Activated CD8-positive, alpha-beta memory T cell treated with anti-CD3 and anti-CD28 coated beads for 1 hour (primary cell): Measurements from ENCODE around the gene VMP1.
"Not testable (repeated sequence)": the region's sequence is repeated elsewhere in the genome, so short reads cannot be mapped to it uniquely, and the experiment has no call there.

Experiments
- DNase-seq, 2 donors: peaks; one replicate each; pipeline ENCODE4 v3.0.0-alpha.2; 2020; ENCODE audit warnings: low read depth in 1 of 2; ENCODE audit errors: extremely low read depth in 1 of 2

Gene VMP1

GRCh38 chr17:59753522-59754467 is 46.3 kb downstream of the VMP1 start:
- no peak for DNase-seq

DNA sequence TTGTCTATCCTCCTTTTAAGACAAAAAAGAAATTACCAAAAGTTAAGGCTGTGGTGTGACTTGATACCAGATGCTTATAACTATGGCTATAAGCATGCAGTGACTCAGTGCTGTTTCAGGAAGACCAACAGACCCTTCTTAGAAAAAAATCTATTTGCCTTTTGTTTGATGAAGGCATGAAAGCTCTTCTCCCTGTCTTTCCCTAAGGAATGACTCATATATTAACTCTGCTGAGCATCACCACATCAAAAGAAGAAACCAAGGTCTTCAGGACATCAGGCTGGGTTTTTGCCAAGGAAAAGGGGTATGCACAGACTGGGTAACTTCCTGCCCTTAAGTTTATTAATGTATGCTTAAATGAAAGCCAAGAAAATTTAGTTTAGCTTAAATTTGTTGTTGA is 47.1 kb downstream of the VMP1 start:
- no peak for DNase-seq

DNA sequence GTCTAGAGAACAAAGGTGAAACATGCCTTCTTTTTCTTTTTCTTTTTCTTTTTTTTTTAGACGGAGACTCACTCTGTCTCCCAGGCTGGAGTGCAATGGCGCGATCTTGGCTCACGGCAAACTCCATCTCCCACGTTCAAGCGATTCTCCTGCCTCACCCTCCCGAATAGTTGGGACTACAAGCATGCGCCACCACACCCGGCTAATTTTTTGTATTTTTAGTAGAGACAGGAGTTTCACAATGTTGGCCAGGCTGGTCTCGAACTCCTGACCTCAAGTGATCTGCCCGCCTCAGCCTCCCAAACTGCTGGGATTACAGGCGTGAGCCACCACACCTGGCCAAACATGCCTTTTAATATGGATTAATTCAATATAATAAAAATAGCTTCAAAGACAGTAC is 47.6 kb downstream of the VMP1 start:
- DNase-seq = not testable (repeated sequence)

- no peak for DNase-seq
Observed at GRCh38 chr17:59756236-59756818, 48.9 kb downstream of the VMP1 start.

GRCh38 chr17:59757043-59757442 is 49.6 kb downstream of the VMP1 start:
- DNase-seq = no peak

- DNase-seq = no peak
Observed at GRCh38 chr17:59757470-59757869, 50.0 kb downstream of the VMP1 start.

DNA sequence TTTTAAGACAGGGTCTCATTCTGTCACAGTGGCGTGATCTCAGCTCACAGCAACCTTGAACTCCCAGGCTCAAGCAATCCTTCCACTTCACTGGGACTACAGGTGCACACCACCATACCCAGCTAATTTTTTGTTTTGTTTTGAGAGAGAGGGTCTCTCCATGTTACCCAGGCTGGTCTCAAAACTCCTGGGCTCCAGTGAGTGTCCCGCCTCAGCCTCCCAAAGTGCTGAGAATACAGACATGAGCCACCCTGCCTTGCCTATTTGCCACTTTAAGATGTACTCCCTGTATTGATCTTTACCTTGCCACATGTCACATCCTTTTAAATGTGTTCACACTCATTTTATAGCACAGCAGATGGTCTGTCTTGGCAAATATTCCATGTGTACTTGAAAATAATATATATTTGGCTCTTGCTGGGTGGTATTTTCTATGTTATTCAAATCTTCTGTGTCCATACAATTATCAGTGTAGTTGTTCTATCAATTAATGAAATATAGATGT is 50.5 kb downstream of the VMP1 start:
- no peak for DNase-seq

DNA sequence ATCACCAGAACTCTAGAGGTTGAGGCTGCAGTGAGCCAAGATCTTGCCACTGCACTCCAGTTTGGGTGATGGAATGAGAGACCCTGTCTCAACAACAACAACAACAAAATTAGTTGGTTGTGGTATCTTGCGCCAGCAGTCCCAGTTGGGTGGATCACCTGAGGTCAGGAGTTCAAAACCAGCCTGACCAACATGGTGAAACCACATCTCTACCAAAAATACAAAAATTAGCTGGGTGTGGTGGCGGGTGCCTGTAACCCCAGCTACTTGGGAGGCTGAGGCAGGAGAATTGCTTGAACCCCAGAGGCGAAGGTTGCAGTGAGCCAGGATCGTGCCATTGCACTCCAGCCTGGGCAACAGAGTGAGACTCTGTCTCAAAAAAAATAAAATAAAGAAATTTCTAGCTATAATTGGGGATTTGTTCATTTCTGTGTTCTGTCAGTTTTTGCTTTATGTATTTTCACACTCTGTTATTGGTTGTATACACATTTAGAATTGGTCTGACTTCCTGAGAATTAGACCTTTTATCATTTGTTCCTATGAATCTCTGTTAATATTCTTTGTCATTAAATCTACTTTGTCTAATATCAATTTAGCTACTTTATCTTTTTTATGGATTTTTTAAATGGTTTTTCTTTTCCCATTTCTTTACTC is 51.7 kb downstream of the VMP1 start:
- DNase-seq = not testable (repeated sequence)

DNA sequence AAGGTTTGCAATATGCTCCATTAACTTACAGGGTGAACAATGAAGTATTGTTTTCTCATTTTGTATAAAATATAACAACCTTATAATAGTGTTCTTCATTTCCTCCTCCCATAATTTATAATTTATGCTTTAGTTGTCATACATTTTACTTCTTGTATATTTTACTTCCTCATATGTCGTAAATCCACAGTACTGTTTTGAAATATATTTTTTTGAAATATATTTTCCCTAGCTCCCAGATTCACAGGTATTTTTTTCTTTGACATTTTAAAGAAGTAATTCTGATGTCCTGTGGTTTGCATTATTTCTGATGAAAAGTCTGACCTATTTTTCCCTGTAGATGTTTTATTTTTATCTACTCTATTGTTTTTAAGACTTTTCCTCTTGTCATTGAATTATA is 52.7 kb downstream of the VMP1 start:
- DNase-seq = no peak

GRCh38 chr17:59761385-59762048 is 54.1 kb downstream of the VMP1 start:
- DNase-seq = no peak

DNA sequence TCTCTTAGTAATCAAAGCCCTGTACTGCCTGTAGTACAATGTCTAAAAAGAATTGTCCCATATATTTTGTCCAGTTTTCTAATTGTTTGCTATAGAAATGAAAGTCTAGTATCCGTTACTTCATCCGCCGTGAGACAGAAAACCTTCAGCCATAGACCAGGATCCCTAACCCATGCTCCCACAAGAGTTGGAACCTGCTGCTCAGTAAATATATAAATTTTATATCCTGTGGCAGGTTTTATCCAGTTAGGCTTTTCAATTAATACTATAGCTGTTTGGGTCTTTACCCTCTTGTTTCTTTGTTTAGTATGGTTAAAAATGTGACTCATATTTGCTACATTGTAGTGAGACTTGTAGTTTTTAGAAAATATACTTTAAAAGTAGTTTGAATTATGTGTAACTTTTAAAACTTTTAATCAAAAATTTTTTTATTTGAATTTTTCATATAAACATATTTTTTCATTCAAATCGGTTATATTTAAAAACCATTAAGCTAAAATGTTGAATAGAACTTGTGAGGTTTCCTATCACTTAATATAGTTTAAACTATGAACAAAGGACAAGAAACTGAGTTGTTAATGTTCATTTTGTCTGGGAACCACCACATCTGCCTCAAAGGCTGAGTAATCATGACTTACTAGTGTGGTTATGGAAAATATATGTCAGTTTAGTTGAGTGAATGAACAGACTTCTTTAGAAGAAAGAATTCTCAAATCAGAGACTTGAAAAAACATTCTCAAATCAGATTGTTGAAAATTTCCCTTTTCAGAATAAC is 54.8 kb downstream of the VMP1 start:
- no peak for DNase-seq

DNA sequence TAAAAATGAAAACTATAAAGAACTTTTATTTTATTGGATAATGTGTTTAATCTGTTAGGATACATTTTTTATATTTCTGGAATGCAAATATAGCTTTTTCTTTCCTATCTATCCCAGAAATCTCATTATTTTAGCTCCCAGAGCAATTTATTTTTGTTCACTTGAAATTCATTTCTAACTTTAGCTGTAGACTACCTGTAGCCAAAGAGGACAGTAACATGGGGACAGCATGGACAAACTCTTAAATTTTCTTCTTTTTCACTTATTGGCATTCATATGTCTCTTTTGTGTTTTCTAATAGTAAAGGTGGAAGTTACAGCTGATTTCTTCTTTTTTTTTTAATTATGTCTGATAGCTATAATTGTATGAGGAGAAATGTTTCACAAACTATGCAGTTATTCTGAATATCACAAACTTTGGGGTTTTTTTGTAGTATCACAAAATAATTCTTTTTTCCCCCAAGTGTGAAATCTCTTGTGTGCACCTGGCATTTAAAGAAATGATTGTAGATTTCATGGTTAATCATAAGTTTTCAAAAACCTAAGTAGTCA is 55.4 kb downstream of the VMP1 start:
- no peak for DNase-seq

DNA sequence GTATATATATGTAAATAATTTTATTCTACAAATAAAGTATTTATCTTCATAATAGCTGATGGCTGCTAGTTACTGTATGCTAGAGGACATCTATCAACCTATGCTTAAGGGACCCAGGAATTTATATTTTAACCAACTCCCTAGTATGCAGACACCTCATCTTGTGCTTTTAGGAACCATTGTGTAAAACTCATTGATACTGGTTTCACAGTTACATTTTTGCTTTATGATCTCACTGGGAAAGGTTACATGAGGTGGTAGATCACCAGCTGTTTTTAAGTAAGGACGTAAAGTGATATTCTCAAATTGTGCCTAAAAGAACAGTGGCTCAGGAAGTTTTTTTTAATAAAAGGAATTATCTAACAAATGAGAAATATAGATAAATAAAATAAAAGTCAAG is 56.4 kb downstream of the VMP1 start:
- DNase-seq = no peak

DNA sequence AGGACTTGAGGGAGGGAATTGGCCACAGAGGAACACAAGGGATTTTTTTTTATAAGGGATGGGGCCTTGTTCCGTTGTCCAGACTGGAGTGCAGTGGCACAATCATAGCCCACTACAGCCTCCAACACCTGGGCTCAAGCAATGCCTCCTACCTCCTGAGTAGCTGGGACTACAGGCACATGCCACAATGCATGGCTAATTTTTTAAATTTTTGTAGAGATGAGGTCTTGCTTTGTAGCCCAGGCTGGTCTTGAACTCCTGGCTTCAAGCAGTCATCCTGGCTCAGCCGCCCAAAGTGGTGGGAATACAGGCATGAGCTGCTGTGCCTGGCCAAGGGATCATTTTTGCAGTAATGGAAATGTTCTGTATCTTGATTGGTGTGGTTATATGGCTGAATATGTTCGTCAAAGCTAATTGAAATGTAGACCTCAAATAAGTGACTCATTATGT is 56.9 kb downstream of the VMP1 start:
- DNase-seq = no peak

DNA sequence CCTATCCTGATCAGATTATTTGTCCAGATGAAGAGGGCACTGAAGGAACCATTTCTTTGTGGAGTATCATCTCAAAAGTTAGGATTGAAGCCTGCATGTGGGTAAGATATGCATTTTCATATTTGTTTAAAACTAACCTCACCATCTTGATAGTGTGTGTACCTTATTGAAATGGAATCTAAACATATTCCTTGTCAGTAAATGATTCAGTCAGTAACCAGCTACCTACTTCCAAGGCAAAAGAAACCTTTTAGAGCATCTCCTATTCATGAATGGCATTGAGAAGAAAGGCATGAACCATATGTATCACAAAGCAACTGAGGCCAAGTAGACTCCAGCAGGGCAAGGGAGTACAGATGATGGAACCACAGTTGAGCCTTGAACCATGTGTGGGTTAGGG is 57.6 kb downstream of the VMP1 start:
- DNase-seq = no peak

- DNase-seq = no peak
Observed at GRCh38 chr17:59766491-59766890, 59.0 kb downstream of the VMP1 start.

DNA sequence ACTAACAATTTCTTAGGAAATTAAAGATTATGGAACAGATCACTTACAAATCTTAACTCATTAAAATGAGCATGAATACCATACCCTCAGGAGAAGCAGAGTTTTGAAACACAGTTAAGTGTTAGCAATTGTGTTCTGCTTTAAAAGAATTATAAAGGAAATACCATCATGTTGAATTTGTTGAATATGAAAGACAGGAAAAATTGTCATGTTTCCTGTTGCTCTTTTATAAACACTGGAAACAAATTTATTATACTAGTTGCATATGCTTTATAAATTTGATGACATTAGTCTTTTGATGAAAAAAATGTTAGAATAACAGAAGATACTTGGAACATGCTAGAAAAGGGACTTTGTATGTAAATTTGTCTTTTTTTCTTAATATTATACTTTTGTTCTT is 59.7 kb downstream of the VMP1 start:
- DNase-seq = no peak

DNA sequence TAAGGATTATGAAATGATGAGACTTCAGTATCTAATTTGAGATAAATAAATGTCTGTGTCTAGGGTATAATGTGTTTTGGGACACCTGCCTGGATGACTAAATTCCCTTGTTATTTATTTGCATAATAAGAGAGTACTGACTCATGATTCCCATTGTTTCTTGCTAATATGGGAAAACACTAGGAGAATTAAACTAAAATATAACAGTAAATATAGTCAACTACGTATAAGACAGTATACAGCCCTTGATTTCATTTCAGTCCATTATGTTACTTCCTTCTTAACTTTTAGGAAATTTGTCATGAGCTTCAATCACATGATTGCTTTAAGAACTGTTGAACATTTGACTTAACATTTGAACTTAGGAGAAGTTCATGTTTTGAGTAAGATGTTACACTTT is 62.4 kb downstream of the VMP1 start:
- no peak for DNase-seq

- DNase-seq = no peak
Observed at GRCh38 chr17:59771093-59771492, 63.6 kb downstream of the VMP1 start.

GRCh38 chr17:59775786-59776350 is 68.4 kb downstream of the VMP1 start:
- no peak for DNase-seq
